ENCODE results near the gene TMEM19. TPM values are rescaled to one million over a fixed set of nuclear protein-coding genes. Genes with fewer than 3 reads are reported as not detected.

Gene TMEM19
- total RNA-seq, 2 donors from 2014 or later, result 11.8 to 12.3 TPM

GRCh38 chr12:71704920-71705319, 19.0 kb downstream of the TMEM19 start:
- no peaks in the 10 kb centered on the region for H3K27me3 Mint-ChIP-seq
- no peak overlapping the region for H3K27ac Mint-ChIP-seq
- no peak for ATAC-seq
- peaks cover 4% of the 10 kb centered on the region for H3K4me1 Mint-ChIP-seq
- peaks cover 2% of the 10 kb centered on the region for H3K36me3 Mint-ChIP-seq (ENCODE audit: low read depth)
- no peak for DNase-seq
- no peaks in the 10 kb centered on the region for H3K9me3 ChIP-seq (ENCODE audit: control insufficient read depth, low read length, poor library complexity, severe bottlenecking)
- H3K4me3 Mint-ChIP-seq, result no peak overlapping the region

- H3K36me3 Mint-ChIP-seq (ENCODE audit: low read depth), result peaks cover 2% of the 10 kb centered on the region
- DNase-seq (no peak), ATAC-seq (no peak)
- no peak overlapping the region for H3K27ac Mint-ChIP-seq
- H3K9me3 ChIP-seq (ENCODE audit: control insufficient read depth, low read length, poor library complexity, severe bottlenecking), result peaks cover 3% of the 10 kb centered on the region
- H3K27me3 Mint-ChIP-seq, result no peaks in the 10 kb centered on the region
- H3K4me1 Mint-ChIP-seq, result peaks cover 4% of the 10 kb centered on the region
- no peak overlapping the region for H3K4me3 Mint-ChIP-seq
These were observed 22.8 kb downstream of the TMEM19 start for GRCh38 chr12:71708658-71709057.

GRCh38 chr12:71710276-71711125, 24.6 kb downstream of the TMEM19 start:
- H3K36me3 Mint-ChIP-seq (ENCODE audit: low read depth), result peaks cover 2% of the 10 kb centered on the region
- H3K4me3 Mint-ChIP-seq, result no peak overlapping the region
- peaks cover 3% of the 10 kb centered on the region for H3K9me3 ChIP-seq (ENCODE audit: control insufficient read depth, low read length, poor library complexity, severe bottlenecking)
- H3K27me3 Mint-ChIP-seq, result no peaks in the 10 kb centered on the region
- DNase-seq, result no peak
- peaks cover 4% of the 10 kb centered on the region for H3K4me1 Mint-ChIP-seq
- H3K27ac Mint-ChIP-seq, result no peak overlapping the region
- ATAC-seq, result no peak

- no peaks in the 10 kb centered on the region for H3K9me3 ChIP-seq (ENCODE audit: control insufficient read depth, low read length, poor library complexity, severe bottlenecking)
- H3K27ac Mint-ChIP-seq, result no peak overlapping the region
- no peak overlapping the region for H3K4me3 Mint-ChIP-seq
- H3K4me1 Mint-ChIP-seq, result no peaks in the 10 kb centered on the region
- DNase-seq (no peak), ATAC-seq (no peak)
- H3K27me3 Mint-ChIP-seq, result peaks cover 7% of the 10 kb centered on the region
- H3K36me3 Mint-ChIP-seq (ENCODE audit: low read depth), result peaks cover 2% of the 10 kb centered on the region
These were observed 32.7 kb downstream of the TMEM19 start for GRCh38 chr12:71718611-71719010.

- no peak for DNase-seq
- H3K9me3 ChIP-seq (ENCODE audit: control insufficient read depth, low read length, poor library complexity, severe bottlenecking), result no peaks in the 10 kb centered on the region
- Mint-ChIP-seq H3K4me3 (no peak overlapping the region), H3K36me3 (ENCODE audit: low read depth) (peaks cover 2% of the 10 kb centered on the region), H3K27me3 (peaks cover 7% of the 10 kb centered on the region), H3K4me1 (no peaks in the 10 kb centered on the region), H3K27ac (no peak overlapping the region)
- no peak for ATAC-seq
These were observed 33.9 kb downstream of the TMEM19 start for GRCh38 chr12:71719647-71720370.

GRCh38 chr12:71721783-71722505, 36.1 kb downstream of the TMEM19 start:
- no peaks in the 10 kb centered on the region for H3K9me3 ChIP-seq (ENCODE audit: control insufficient read depth, low read length, poor library complexity, severe bottlenecking)
- no peaks in the 10 kb centered on the region for H3K4me1 Mint-ChIP-seq
- ATAC-seq (no peak), DNase-seq (no peak)
- no peak overlapping the region for H3K27ac Mint-ChIP-seq
- H3K27me3 Mint-ChIP-seq, result peaks cover 11% of the 10 kb centered on the region
- H3K36me3 Mint-ChIP-seq (ENCODE audit: low read depth), result peaks cover 2% of the 10 kb centered on the region
- no peak overlapping the region for H3K4me3 Mint-ChIP-seq

- H3K27ac Mint-ChIP-seq, result no peak overlapping the region
- H3K27me3 Mint-ChIP-seq, result peaks cover 4% of the 10 kb centered on the region
- ATAC-seq, result no peak
- H3K4me3 Mint-ChIP-seq, result no peak overlapping the region
- no peak for DNase-seq
- H3K36me3 Mint-ChIP-seq (ENCODE audit: low read depth), result no peaks in the 10 kb centered on the region
- H3K4me1 Mint-ChIP-seq, result no peaks in the 10 kb centered on the region
- no peaks in the 10 kb centered on the region for H3K9me3 ChIP-seq (ENCODE audit: control insufficient read depth, low read length, poor library complexity, severe bottlenecking)
These were observed 39.1 kb downstream of the TMEM19 start for GRCh38 chr12:71725011-71725410.

GRCh38 chr12:71726548-71726947, 40.7 kb downstream of the TMEM19 start:
- peaks cover 13% of the 10 kb centered on the region for H3K27me3 Mint-ChIP-seq
- DNase-seq, result no peak
- no peak overlapping the region for H3K27ac Mint-ChIP-seq
- H3K9me3 ChIP-seq (ENCODE audit: control insufficient read depth, low read length, poor library complexity, severe bottlenecking), result no peaks in the 10 kb centered on the region
- peaks cover 5% of the 10 kb centered on the region for H3K4me1 Mint-ChIP-seq
- ATAC-seq, result no peak
- no peaks in the 10 kb centered on the region for H3K36me3 Mint-ChIP-seq (ENCODE audit: low read depth)
- no peak overlapping the region for H3K4me3 Mint-ChIP-seq

- no peak overlapping the region for H3K27ac Mint-ChIP-seq
- peaks cover 13% of the 10 kb centered on the region for H3K27me3 Mint-ChIP-seq
- no peaks in the 10 kb centered on the region for H3K9me3 ChIP-seq (ENCODE audit: control insufficient read depth, low read length, poor library complexity, severe bottlenecking)
- H3K4me3 Mint-ChIP-seq, result no peak overlapping the region
- no peak for DNase-seq
- peaks cover 5% of the 10 kb centered on the region for H3K4me1 Mint-ChIP-seq
- H3K36me3 Mint-ChIP-seq (ENCODE audit: low read depth), result no peaks in the 10 kb centered on the region
- no peak for ATAC-seq
These were observed 42.1 kb downstream of the TMEM19 start for GRCh38 chr12:71727958-71728357.

- H3K27me3 Mint-ChIP-seq, result peaks cover 13% of the 10 kb centered on the region
- no peak for ATAC-seq
- no peak overlapping the region for H3K27ac Mint-ChIP-seq
- no peak for DNase-seq
- H3K4me1 Mint-ChIP-seq, result peaks cover 5% of the 10 kb centered on the region
- H3K36me3 Mint-ChIP-seq (ENCODE audit: low read depth), result no peaks in the 10 kb centered on the region
- H3K4me3 Mint-ChIP-seq, result no peak overlapping the region
- no peaks in the 10 kb centered on the region for H3K9me3 ChIP-seq (ENCODE audit: control insufficient read depth, low read length, poor library complexity, severe bottlenecking)
These were observed 45.1 kb downstream of the TMEM19 start for GRCh38 chr12:71730936-71731335.

GRCh38 chr12:71731439-71732356, 45.8 kb downstream of the TMEM19 start:
- Mint-ChIP-seq H3K4me1 (peaks cover 5% of the 10 kb centered on the region), H3K27ac (no peak overlapping the region), H3K4me3 (no peak overlapping the region), H3K27me3 (peaks cover 10% of the 10 kb centered on the region), H3K36me3 (ENCODE audit: low read depth) (peaks cover under 1% of the 10 kb centered on the region)
- H3K9me3 ChIP-seq (ENCODE audit: control insufficient read depth, low read length, poor library complexity, severe bottlenecking), result no peaks in the 10 kb centered on the region
- no peak for DNase-seq
- no peak for ATAC-seq

- H3K9me3 ChIP-seq (ENCODE audit: control insufficient read depth, low read length, poor library complexity, severe bottlenecking), result no peaks in the 10 kb centered on the region
- DNase-seq (no peak), ATAC-seq (no peak)
- H3K36me3 Mint-ChIP-seq (ENCODE audit: low read depth), result peaks cover 3% of the 10 kb centered on the region
- H3K4me3 Mint-ChIP-seq, result no peak overlapping the region
- peaks cover 9% of the 10 kb centered on the region for H3K27me3 Mint-ChIP-seq
- H3K27ac Mint-ChIP-seq, result no peak overlapping the region
- H3K4me1 Mint-ChIP-seq, result peaks cover 5% of the 10 kb centered on the region
These were observed 46.5 kb downstream of the TMEM19 start for GRCh38 chr12:71732357-71732712.

All from T-helper 17 cell (primary cell).